Body of pancreas (tissue), 4 donors: ENCODE results near the gene KMT2B.

Experiments used
- POLR2A ChIP-seq, 3 donors: fragments of 450-650 bp; IDR thresholded peaks; one replicate each; pipeline ENCODE4 v1.6.1; 2016; ENCODE audit warnings: antibody characterized with exemption in 3 of 3, mild to moderate bottlenecking in 2 of 3
- TF ChIP-seq, protein P1 (sequence below), 7 experiments: fragments of 450-650 bp in 4 of 7; fragments of 200-600 bp in 3 of 7; sonication (generic) in 3 of 7; IDR thresholded peaks; one replicate each; pipeline ENCODE4 v1.5.1; 2016 to 2019; ENCODE audit warnings: antibody characterized with exemption in 7 of 7

DNA sequence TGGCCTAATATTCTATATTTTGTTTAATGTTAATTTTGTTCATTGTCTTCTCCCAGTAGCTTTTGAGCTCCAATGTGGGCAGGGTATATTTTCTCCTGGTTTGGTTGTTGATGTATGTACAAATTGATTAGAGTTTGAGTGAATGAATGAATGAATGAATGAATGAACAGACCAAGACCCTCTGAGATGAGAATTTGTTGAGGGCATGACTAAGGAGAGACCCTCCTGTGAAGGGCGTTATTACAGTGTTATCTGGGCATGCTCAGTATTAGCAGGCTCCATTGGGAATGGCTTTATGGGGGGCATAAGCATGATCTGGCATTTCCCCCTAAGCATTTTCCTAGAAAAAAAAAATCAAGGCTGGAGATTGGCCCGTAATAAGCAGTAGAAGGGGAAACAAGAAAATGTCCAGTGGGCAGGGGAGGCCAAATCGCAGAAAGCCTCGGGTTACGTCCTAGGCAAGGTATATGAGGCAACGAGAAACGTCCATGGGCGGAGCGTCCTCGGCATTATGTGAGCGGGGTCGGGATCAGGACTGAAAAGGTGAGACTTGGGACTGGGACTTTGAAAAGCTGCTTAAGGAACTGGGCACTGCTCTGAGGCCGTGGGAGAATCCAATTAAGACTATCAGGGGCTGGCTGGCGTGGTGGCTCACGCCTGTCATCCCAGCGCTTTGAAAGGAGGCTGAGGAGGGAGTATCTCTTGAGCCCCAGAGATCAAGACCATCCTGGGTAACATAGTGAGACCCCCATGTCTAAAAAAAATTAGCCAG, 56.7 kb downstream of the KMT2B start:
- TF ChIP-seq, protein P1, sequence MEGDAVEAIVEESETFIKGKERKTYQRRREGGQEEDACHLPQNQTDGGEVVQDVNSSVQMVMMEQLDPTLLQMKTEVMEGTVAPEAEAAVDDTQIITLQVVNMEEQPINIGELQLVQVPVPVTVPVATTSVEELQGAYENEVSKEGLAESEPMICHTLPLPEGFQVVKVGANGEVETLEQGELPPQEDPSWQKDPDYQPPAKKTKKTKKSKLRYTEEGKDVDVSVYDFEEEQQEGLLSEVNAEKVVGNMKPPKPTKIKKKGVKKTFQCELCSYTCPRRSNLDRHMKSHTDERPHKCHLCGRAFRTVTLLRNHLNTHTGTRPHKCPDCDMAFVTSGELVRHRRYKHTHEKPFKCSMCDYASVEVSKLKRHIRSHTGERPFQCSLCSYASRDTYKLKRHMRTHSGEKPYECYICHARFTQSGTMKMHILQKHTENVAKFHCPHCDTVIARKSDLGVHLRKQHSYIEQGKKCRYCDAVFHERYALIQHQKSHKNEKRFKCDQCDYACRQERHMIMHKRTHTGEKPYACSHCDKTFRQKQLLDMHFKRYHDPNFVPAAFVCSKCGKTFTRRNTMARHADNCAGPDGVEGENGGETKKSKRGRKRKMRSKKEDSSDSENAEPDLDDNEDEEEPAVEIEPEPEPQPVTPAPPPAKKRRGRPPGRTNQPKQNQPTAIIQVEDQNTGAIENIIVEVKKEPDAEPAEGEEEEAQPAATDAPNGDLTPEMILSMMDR (IDR thresholded peaks at IDR 0.05), result no peak
- no peak for TF ChIP-seq POLR2A (IDR thresholded peaks at IDR 0.05)
